Measurements from ENCODE around the gene AVPI1. TPM values are rescaled to one million over a fixed set of nuclear protein-coding genes. Genes with fewer than 3 reads are reported as not detected.

The AVPI1 gene
- total RNA-seq, 1 experiment from 2014 or later: 2.6 TPM

DNA sequence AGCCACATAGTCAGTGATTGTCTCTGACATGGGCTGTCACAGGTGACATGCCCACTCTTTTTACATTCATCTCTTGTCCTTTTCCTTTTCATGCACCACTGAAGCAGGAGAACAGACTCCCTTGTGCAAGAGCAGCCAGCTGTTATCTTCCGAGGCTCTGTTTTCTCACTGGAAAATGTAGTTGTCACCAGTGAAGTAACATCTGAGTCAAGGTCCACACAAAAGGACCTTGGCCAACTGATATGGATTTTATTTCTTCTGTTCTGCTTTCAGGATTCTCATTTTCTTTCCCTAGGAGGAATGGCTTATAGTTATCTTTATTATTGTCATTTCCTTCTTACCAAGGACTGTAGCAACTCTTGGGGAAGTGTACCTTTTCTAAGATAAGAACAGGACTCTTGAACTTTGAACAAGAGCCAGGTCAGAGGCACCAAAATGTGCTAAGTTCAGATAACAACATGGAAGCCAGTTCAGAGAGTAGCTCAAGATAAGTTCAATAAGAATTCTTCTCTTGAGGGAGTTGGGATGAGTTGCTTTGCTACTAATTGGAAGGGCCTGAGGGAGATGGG lies 22.7 kb downstream of the AVPI1 start:
- no peaks in the 10 kb centered on the region for H3K9me3 ChIP-seq (ENCODE audit: low read depth, low read length, poor library complexity, severe bottlenecking)
- intact Hi-C loops (cut with micrococcal nuclease; ENCODE audit: unreplicated experiment): no loop called here
- no peaks in the 10 kb centered on the region for H3K27me3 ChIP-seq (replicated peaks; ENCODE audit: insufficient read depth, low read depth, low read length, poor library complexity)
- peaks cover 36% of the 10 kb centered on the region for H3K36me3 ChIP-seq (ENCODE audit: insufficient read depth, low read length, poor library complexity, severe bottlenecking)
- no TSS peak for BruUV-seq (replicated peaks)
- no peak overlapping the region for H3K27ac ChIP-seq (ENCODE audit: low read depth, low read length, poor library complexity, severe bottlenecking)
- ChIA-PET POLR2A (ENCODE audit: low non-redundant PET) (no interaction called here), CTCF (no interaction called here)
- no peaks in the 10 kb centered on the region for H3K4me1 ChIP-seq (ENCODE audit: insufficient read depth, low read length, poor library complexity, severe bottlenecking)
- no peak for DNase-seq (ENCODE audit: low spot score)
- H3K4me3 ChIP-seq (ENCODE audit: low read depth, low read length, poor library complexity, severe bottlenecking): no peak overlapping the region
- TF ChIP-seq EZH2 (IDR thresholded peaks at IDR 0.05; ENCODE audit: borderline replicate concordance, low read depth, low read length, poor library complexity, severe bottlenecking): no peak
- TF ChIP-seq, protein P1, sequence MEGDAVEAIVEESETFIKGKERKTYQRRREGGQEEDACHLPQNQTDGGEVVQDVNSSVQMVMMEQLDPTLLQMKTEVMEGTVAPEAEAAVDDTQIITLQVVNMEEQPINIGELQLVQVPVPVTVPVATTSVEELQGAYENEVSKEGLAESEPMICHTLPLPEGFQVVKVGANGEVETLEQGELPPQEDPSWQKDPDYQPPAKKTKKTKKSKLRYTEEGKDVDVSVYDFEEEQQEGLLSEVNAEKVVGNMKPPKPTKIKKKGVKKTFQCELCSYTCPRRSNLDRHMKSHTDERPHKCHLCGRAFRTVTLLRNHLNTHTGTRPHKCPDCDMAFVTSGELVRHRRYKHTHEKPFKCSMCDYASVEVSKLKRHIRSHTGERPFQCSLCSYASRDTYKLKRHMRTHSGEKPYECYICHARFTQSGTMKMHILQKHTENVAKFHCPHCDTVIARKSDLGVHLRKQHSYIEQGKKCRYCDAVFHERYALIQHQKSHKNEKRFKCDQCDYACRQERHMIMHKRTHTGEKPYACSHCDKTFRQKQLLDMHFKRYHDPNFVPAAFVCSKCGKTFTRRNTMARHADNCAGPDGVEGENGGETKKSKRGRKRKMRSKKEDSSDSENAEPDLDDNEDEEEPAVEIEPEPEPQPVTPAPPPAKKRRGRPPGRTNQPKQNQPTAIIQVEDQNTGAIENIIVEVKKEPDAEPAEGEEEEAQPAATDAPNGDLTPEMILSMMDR (conservative IDR thresholded peaks at IDR 0.05; ENCODE audit: low read depth, low read length): no peak

DNA sequence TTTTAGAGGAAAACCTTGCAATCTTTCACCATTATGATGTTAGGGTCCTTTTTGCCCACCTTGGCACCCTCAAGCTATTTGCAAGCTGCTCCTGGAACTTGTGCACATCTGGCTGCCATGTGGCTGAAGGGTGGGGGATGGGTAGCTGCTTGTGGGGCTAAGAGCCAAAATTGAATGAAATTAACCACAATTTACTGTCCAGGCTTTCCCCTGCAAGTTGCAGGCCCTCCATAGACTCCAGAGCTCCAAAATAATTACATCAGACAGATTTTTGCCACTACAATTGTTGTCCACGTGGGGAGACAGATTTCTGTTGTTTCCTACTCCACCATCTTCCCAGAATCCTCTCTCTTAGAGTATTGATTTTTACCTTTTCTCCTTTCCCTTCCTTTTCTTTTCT lies 27.5 kb downstream of the AVPI1 start:
- POLR2A ChIA-PET (ENCODE audit: low non-redundant PET): no interaction called here
- Histone ChIP-seq H3K4me3 (ENCODE audit: low read depth, low read length, poor library complexity, severe bottlenecking) (no peak overlapping the region), H3K36me3 (ENCODE audit: insufficient read depth, low read length, poor library complexity, severe bottlenecking) (peaks cover 48% of the 10 kb centered on the region), H3K27ac (ENCODE audit: low read depth, low read length, poor library complexity, severe bottlenecking) (peak overlapping the region; percentile 35), H3K9me3 (ENCODE audit: low read depth, low read length, poor library complexity, severe bottlenecking) (no peaks in the 10 kb centered on the region), H3K4me1 (ENCODE audit: insufficient read depth, low read length, poor library complexity, severe bottlenecking) (no peaks in the 10 kb centered on the region), H3K27me3 (replicated peaks; ENCODE audit: insufficient read depth, low read depth, low read length, poor library complexity) (no peaks in the 10 kb centered on the region)
- TF ChIP-seq EZH2 (IDR thresholded peaks at IDR 0.05; ENCODE audit: borderline replicate concordance, low read depth, low read length, poor library complexity, severe bottlenecking): no peak
- TF ChIP-seq, protein P1 (conservative IDR thresholded peaks at IDR 0.05; ENCODE audit: low read depth, low read length): no peak
- no TSS peak for BruUV-seq (replicated peaks)
- CTCF ChIA-PET: interaction anchor here (1.0 kb wide), 1 partner anchor 50 kb away, joined by 3 read pairs; no protein-coding TSS in a partner anchor
- intact Hi-C loops (cut with micrococcal nuclease; ENCODE audit: unreplicated experiment): no loop called here
- peak; percentile 29 for DNase-seq (ENCODE audit: low spot score)

DNA sequence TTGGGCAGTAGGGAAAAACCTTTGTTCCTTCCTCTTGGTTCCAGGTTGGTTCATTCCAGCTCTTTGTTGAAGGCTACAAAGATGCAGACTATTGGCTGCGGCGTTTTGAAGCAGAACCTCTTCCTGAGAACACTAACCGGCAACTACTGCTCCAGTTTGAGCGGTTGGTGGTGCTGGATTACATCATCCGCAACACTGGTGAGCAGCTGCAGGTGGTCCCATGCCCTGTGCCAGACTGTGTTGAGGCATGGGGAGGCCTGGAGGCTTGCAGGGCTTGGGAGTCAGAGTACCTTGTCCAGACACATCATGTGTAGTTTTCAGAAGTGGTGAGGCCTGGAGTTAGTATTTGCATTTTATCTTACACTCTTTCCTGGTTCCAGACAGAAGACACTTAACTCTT lies 30.3 kb downstream of the AVPI1 start:
- H3K4me3 ChIP-seq (ENCODE audit: low read depth, low read length, poor library complexity, severe bottlenecking): no peak overlapping the region
- no peaks in the 10 kb centered on the region for H3K4me1 ChIP-seq (ENCODE audit: insufficient read depth, low read length, poor library complexity, severe bottlenecking)
- ChIA-PET CTCF (no interaction called here), POLR2A (ENCODE audit: low non-redundant PET) (no interaction called here)
- H3K27ac ChIP-seq (ENCODE audit: low read depth, low read length, poor library complexity, severe bottlenecking): no peak overlapping the region
- no peaks in the 10 kb centered on the region for H3K27me3 ChIP-seq (replicated peaks; ENCODE audit: insufficient read depth, low read depth, low read length, poor library complexity)
- BruUV-seq (replicated peaks): no TSS peak
- no peak for TF ChIP-seq EZH2 (IDR thresholded peaks at IDR 0.05; ENCODE audit: borderline replicate concordance, low read depth, low read length, poor library complexity, severe bottlenecking)
- TF ChIP-seq, protein P1 (conservative IDR thresholded peaks at IDR 0.05; ENCODE audit: low read depth, low read length): no peak
- no peaks in the 10 kb centered on the region for H3K9me3 ChIP-seq (ENCODE audit: low read depth, low read length, poor library complexity, severe bottlenecking)
- peaks cover 53% of the 10 kb centered on the region for H3K36me3 ChIP-seq (ENCODE audit: insufficient read depth, low read length, poor library complexity, severe bottlenecking)
- intact Hi-C loops (cut with micrococcal nuclease; ENCODE audit: unreplicated experiment): no loop called here
- DNase-seq (ENCODE audit: low spot score): no peak
